Astrocyte (in vitro differentiated cells and primary cell): ENCODE data around the gene TCAF1.

Experiments used
- CTCF ChIP-seq: IDR thresholded peaks from 2 replicates; pipeline ENCODE4 v1.5.1; 2011; ENCODE audit warnings: low read depth, mild to moderate bottlenecking, inconsistent platforms, low read length, moderate library complexity; ENCODE audit not compliant: insufficient read depth
- EZH2 ChIP-seq: IDR thresholded peaks from 2 replicates; pipeline ENCODE4 v1.6.1; 2012; ENCODE audit warnings: mild to moderate bottlenecking, low read length, inconsistent platforms; ENCODE audit not compliant: insufficient read depth

GRCh38 chr7:143910473-143911248 lies 8.7 kb upstream of the TCAF1 start:
- TF ChIP-seq CTCF (no peak), EZH2 (no peak)
